ENCODE results near the gene KCNH2. TPM values are rescaled to one million over a fixed set of nuclear protein-coding genes. Genes with fewer than 3 reads are reported as not detected.

The KCNH2 gene
- total and polyA plus RNA-seq, 2 of the 13 experiments (the other 11 are each of a cell fraction or from before 2014, with no cell fraction given) = 0.09 to 0.11 TPM

DNA sequence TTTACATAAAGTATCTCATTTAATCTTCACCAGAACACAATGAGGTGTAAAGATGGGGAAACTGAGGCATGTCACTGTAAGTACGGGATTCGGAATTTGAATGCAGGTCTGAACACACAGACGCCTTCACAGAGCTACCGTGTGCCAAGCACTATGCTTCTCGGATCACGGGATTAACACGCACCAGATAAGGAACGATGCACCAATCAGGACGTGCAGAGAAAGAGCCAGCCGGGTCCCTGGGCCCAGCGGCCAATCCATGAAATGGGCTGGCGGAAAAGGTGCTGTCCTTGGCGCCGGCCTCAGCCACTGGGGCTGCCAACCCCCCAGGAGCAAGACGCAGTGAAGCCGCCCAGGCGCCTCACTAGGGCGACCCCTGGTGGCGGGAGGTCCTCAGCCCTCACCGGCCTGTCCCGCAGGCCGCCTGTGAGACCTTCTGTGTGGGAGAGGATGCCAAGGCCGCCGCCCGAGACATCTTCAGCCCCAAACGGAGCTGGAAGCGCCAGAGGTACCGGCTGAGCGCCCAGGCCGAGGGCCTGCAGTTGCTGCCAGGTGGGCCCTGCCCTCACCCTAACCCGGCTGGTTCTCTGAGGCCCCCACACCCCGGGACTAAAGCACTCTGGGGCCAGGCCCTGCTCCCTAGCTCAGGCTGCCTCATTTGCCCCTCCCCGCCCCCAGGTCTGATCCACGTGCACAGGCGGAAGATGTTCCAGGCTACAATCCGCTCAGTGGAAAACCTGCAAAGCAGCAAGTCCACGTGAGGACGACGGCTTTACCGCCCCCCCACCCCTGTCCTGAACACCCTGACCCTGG is 30.6 kb upstream of the KCNH2 start (continued):
- TF ChIP-seq, protein P1, sequence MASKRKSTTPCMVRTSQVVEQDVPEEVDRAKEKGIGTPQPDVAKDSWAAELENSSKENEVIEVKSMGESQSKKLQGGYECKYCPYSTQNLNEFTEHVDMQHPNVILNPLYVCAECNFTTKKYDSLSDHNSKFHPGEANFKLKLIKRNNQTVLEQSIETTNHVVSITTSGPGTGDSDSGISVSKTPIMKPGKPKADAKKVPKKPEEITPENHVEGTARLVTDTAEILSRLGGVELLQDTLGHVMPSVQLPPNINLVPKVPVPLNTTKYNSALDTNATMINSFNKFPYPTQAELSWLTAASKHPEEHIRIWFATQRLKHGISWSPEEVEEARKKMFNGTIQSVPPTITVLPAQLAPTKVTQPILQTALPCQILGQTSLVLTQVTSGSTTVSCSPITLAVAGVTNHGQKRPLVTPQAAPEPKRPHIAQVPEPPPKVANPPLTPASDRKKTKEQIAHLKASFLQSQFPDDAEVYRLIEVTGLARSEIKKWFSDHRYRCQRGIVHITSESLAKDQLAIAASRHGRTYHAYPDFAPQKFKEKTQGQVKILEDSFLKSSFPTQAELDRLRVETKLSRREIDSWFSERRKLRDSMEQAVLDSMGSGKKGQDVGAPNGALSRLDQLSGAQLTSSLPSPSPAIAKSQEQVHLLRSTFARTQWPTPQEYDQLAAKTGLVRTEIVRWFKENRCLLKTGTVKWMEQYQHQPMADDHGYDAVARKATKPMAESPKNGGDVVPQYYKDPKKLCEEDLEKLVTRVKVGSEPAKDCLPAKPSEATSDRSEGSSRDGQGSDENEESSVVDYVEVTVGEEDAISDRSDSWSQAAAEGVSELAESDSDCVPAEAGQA (IDR thresholded peaks at IDR 0.05; ENCODE audit: low read depth) = no peak
- TF ChIP-seq, protein P1 (CRISPR knock-in tag; IDR thresholded peaks at IDR 0.05; ENCODE audit: borderline replicate concordance) = no peak
- TF ChIP-seq, protein P2, sequence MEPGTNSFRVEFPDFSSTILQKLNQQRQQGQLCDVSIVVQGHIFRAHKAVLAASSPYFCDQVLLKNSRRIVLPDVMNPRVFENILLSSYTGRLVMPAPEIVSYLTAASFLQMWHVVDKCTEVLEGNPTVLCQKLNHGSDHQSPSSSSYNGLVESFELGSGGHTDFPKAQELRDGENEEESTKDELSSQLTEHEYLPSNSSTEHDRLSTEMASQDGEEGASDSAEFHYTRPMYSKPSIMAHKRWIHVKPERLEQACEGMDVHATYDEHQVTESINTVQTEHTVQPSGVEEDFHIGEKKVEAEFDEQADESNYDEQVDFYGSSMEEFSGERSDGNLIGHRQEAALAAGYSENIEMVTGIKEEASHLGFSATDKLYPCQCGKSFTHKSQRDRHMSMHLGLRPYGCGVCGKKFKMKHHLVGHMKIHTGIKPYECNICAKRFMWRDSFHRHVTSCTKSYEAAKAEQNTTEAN (CRISPR knock-in tag; conservative IDR thresholded peaks at IDR 0.05) = no peak
- TF ChIP-seq MIER2 (CRISPR knock-in tag; IDR thresholded peaks at IDR 0.05) = peak; percentile 52; the same call in 1 of the 2 replicates
- TF ChIP-seq WIZ (CRISPR knock-in tag; IDR thresholded peaks at IDR 0.05) = no peak
- no peak for TF ChIP-seq ZSCAN31 (CRISPR knock-in tag; IDR thresholded peaks at IDR 0.05; ENCODE audit: low read depth)
- TF ChIP-seq, protein P3, sequence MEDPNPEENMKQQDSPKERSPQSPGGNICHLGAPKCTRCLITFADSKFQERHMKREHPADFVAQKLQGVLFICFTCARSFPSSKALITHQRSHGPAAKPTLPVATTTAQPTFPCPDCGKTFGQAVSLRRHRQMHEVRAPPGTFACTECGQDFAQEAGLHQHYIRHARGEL (CRISPR knock-in tag; IDR thresholded peaks at IDR 0.05) = no peak
- no peak for TF ChIP-seq ZKSCAN1 (IDR thresholded peaks at IDR 0.05; ENCODE audit: low read length)
- no peak for TF ChIP-seq ZBTB1 (CRISPR knock-in tag; IDR thresholded peaks at IDR 0.05; ENCODE audit: borderline replicate concordance)
- no peak; the same call in 1 of the 2 replicates for TF ChIP-seq KDM5B (CRISPR knock-in tag; IDR thresholded peaks at IDR 0.05; ENCODE audit: borderline replicate concordance)
- TF ChIP-seq HIVEP1 (CRISPR knock-in tag; IDR thresholded peaks at IDR 0.05) = peak; percentile 5; the same call in 1 of the 2 replicates
- no peak for TF ChIP-seq FOXC1 (CRISPR knock-in tag; IDR thresholded peaks at IDR 0.05; ENCODE audit: borderline replicate concordance)
- TF ChIP-seq ZMYM4 (CRISPR knock-in tag; IDR thresholded peaks at IDR 0.05) = peak; percentile 95
- no peak for TF ChIP-seq MLLT10 (CRISPR knock-in tag; IDR thresholded peaks at IDR 0.05)
- TF ChIP-seq ZNF124 (CRISPR knock-in tag; IDR thresholded peaks at IDR 0.05) = no peak
- no peak for TF ChIP-seq TEAD2 (CRISPR knock-in tag; IDR thresholded peaks at IDR 0.05)

All from HepG2 (cell line).